ENCODE results near the gene SLC8A1. TPM values are rescaled to one million over a fixed set of nuclear protein-coding genes. Genes with fewer than 3 reads are reported as not detected.

SLC8A1 gene
- total RNA-seq, 1 donor from 2014 or later: 1.9 TPM

DNA sequence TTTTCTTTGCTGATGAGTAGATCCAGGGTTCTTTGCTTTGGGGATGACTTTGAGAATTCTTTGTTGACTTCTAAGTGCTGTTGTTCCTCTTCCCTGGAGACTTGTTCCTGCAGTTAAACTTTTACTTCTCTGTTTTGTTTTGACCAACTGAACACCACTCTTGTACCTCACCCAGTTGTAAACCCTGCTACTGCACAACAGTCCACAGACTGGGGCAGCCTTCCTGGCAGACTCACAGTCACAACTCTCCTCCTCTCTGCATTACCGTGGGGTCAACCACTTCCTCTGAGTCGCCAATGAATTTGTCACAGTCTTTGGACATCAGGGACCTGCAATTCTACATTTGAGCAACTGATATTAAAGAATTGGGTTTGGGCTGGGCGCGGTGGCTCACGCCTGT, 3.8 kb upstream of the SLC8A1 start:
- TF ChIP-seq, protein P1, sequence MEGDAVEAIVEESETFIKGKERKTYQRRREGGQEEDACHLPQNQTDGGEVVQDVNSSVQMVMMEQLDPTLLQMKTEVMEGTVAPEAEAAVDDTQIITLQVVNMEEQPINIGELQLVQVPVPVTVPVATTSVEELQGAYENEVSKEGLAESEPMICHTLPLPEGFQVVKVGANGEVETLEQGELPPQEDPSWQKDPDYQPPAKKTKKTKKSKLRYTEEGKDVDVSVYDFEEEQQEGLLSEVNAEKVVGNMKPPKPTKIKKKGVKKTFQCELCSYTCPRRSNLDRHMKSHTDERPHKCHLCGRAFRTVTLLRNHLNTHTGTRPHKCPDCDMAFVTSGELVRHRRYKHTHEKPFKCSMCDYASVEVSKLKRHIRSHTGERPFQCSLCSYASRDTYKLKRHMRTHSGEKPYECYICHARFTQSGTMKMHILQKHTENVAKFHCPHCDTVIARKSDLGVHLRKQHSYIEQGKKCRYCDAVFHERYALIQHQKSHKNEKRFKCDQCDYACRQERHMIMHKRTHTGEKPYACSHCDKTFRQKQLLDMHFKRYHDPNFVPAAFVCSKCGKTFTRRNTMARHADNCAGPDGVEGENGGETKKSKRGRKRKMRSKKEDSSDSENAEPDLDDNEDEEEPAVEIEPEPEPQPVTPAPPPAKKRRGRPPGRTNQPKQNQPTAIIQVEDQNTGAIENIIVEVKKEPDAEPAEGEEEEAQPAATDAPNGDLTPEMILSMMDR (IDR thresholded peaks at IDR 0.05; ENCODE audit: partially characterized antibody, unreplicated experiment): no peak
- H3K27me3 Mint-ChIP-seq (ENCODE audit: unreplicated experiment): peaks cover 12% of the 10 kb centered on the region
- DNase-seq: no peak
- H3K4me1 Mint-ChIP-seq (ENCODE audit: low read depth, unreplicated experiment): peaks cover 10% of the 10 kb centered on the region
- no peak overlapping the region for H3K4me3 Mint-ChIP-seq (ENCODE audit: unreplicated experiment)
- H3K36me3 Mint-ChIP-seq (ENCODE audit: unreplicated experiment): peaks cover 6% of the 10 kb centered on the region
- peaks cover 4% of the 10 kb centered on the region for H3K9me3 Mint-ChIP-seq (ENCODE audit: unreplicated experiment)
- no peak overlapping the region for H3K27ac Mint-ChIP-seq (ENCODE audit: unreplicated experiment)

DNA sequence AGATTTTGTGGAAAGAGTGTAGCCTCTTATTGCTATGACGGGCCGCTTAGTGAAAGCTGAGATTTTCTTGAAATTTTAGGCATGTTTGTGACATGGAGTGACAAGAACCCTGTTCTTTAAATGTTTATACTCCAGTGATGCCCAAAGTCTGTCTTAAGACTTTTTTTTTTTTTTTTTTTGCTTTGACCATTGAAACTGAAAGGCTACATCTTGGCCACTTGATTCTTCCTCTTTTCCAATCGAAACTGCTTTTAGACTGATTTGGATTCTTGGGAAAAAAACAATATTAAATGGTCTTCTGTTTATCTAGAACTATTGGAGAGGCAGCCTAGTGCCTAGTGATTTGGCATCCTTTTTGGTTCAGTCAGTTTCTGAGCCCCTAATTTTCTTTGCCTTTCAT, 2.4 kb upstream of the SLC8A1 start:
- Mint-ChIP-seq H3K27ac (ENCODE audit: unreplicated experiment) (no peak overlapping the region), H3K27me3 (ENCODE audit: unreplicated experiment) (peaks cover 12% of the 10 kb centered on the region), H3K36me3 (ENCODE audit: unreplicated experiment) (peaks cover 6% of the 10 kb centered on the region), H3K4me3 (ENCODE audit: unreplicated experiment) (no peak overlapping the region), H3K4me1 (ENCODE audit: low read depth, unreplicated experiment) (peaks cover 15% of the 10 kb centered on the region), H3K9me3 (ENCODE audit: unreplicated experiment) (peaks cover 4% of the 10 kb centered on the region)
- DNase-seq: no peak
- TF ChIP-seq, protein P1 (IDR thresholded peaks at IDR 0.05; ENCODE audit: partially characterized antibody, unreplicated experiment): no peak

DNA sequence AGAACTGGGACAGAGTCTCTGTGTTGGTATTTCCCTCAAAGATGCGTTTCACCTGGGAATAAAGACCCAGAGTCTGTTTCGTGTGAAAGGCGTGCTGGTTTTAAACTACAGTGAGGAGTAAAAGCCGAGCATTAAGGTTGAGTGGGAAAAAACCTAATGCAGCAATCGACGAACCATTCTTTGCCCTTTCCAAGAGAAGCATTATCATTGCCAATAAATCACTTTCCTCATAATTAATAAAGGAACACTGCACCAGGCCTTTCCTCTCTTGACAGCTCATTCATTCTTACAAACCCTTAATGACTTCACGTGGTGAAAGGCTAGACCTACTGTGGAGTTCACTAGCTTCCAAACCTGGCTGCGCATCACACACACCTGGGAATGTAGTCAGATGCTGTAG, 896 bp upstream of the SLC8A1 start:
- no peak for DNase-seq
- no peak overlapping the region for H3K27ac Mint-ChIP-seq (ENCODE audit: unreplicated experiment)
- H3K9me3 Mint-ChIP-seq (ENCODE audit: unreplicated experiment): peaks cover 4% of the 10 kb centered on the region
- peaks cover 14% of the 10 kb centered on the region for H3K27me3 Mint-ChIP-seq (ENCODE audit: unreplicated experiment)
- peak overlapping the region; percentile 94 for H3K4me3 Mint-ChIP-seq (ENCODE audit: unreplicated experiment)
- peaks cover 13% of the 10 kb centered on the region for H3K4me1 Mint-ChIP-seq (ENCODE audit: low read depth, unreplicated experiment)
- TF ChIP-seq, protein P1 (IDR thresholded peaks at IDR 0.05; ENCODE audit: partially characterized antibody, unreplicated experiment): no peak
- peaks cover 6% of the 10 kb centered on the region for H3K36me3 Mint-ChIP-seq (ENCODE audit: unreplicated experiment)

DNA sequence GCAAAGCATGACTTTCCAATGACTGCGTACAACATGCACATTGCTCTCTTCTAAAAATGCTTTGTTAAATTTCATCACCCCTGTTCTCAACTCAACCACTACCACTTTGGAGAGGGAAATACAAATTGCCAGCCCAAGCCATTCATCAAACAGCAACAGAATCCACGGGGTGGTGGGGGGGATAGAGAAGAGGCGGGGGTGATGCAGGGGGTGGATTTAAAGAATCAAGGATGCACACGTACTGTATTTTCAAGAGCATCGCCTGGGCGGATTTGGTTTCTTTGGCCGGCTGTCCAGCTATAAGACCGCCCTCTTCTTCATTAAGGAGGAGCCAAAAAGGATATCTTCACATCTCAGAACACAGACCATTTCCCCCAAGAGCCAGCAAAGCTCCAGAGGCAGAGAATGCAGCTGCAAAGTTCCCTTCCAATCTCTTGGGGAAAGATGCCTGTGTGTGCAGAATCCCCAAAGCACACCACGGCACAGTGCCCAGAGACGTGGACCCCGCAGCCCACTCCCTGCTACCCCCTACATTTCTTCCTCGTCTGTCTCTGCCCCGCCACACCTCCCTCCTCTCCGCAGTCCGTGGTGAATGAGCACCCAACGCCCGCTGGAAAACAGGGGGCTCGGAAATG, 977 bp downstream of the SLC8A1 start:
- H3K36me3 Mint-ChIP-seq (ENCODE audit: unreplicated experiment): peaks cover 6% of the 10 kb centered on the region
- H3K4me3 Mint-ChIP-seq (ENCODE audit: unreplicated experiment): peak overlapping the region; percentile 95
- H3K27me3 Mint-ChIP-seq (ENCODE audit: unreplicated experiment): peaks cover 14% of the 10 kb centered on the region
- TF ChIP-seq, protein P1 (IDR thresholded peaks at IDR 0.05; ENCODE audit: partially characterized antibody, unreplicated experiment): no peak
- H3K27ac Mint-ChIP-seq (ENCODE audit: unreplicated experiment): no peak overlapping the region
- H3K4me1 Mint-ChIP-seq (ENCODE audit: low read depth, unreplicated experiment): peaks cover 13% of the 10 kb centered on the region
- peaks cover 4% of the 10 kb centered on the region for H3K9me3 Mint-ChIP-seq (ENCODE audit: unreplicated experiment)
- DNase-seq: peak; percentile 38

DNA sequence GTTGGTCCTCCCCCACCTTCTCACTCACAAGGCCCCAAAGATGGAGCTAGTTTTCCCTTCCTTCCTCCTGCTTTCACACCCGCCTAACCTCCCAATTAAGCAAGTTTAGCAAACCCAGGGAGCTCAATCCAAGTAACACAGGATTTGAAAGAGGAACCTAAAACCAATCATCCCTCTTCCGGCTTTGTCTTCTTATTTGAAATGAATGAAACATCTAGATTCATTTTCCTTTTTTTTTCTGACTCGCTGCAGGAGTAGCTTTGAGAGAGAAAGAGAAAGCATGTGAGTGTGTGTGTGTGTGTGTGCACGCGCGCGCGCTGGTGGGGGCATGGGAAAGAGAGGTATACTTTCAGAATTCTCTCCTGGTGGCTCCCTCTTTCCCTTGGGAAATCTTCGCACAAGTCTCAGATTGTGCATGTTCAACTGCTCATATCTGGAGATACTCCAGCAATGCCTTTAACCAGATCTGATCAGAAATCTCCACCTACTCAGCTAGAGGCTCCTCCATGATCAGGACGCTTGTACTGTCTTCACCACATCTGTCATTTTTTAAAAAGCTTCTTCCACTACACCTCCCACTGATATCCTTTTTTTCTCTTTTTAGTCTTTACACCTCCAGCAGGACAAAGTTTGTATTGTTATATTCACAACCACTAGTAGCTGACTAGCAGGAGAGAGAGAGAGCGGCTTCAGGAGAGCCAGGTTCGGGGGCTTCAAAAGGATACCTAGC, 1.7 kb downstream of the SLC8A1 start:
- Mint-ChIP-seq H3K27me3 (ENCODE audit: unreplicated experiment) (peaks cover 14% of the 10 kb centered on the region), H3K4me1 (ENCODE audit: low read depth, unreplicated experiment) (peaks cover 13% of the 10 kb centered on the region), H3K27ac (ENCODE audit: unreplicated experiment) (no peak overlapping the region), H3K4me3 (ENCODE audit: unreplicated experiment) (peak overlapping the region; percentile 95), H3K36me3 (ENCODE audit: unreplicated experiment) (peaks cover 6% of the 10 kb centered on the region), H3K9me3 (ENCODE audit: unreplicated experiment) (peaks cover 4% of the 10 kb centered on the region)
- no peak for DNase-seq
- TF ChIP-seq, protein P1 (IDR thresholded peaks at IDR 0.05; ENCODE audit: partially characterized antibody, unreplicated experiment): no peak
